Inflammatory macrophage treated with lipopolysaccharide for 1 hour (primary cell): ENCODE data around the gene CSNK2A1.

Source experiments
- DNase-seq, 2 donors: peaks; one replicate each; pipeline ENCODE4 v3.0.0-alpha.2; 2020 to 2022

Gene CSNK2A1

GRCh38 chr20:563187-563586 is 19.6 kb upstream of the CSNK2A1 start:
- no peak for DNase-seq

DNA sequence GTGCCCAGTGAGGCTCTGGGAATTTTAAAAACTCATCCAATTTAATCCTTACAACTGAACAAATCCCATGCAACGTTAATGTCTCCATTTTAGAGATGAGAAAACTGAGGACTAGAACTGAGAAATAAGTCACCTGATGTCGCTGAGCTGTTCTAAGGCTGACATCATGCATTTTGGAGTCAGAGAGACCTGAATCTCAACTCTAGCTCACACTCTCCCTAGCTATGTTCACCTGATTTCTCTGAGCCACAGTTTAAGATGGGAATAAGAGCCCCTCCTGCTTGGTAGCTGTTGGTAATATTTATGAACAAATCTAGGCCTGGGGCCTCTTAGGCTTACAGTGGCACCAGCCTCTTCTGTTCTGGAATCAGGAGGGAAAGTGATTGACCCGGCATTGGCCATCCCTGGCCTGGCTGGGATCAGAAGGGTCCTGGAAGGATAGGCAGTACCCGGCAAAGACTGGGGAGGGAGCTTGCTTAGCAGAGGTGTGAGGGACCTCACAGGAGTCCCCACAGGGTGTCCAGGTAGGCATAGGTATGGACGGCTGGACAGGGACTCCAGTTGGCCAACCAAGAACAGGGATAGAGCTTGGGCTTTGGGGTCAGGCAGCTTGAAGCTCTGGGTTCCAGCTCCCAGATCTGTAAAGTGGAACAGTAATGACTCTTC is 18.8 kb upstream of the CSNK2A1 start:
- no peak for DNase-seq

DNA sequence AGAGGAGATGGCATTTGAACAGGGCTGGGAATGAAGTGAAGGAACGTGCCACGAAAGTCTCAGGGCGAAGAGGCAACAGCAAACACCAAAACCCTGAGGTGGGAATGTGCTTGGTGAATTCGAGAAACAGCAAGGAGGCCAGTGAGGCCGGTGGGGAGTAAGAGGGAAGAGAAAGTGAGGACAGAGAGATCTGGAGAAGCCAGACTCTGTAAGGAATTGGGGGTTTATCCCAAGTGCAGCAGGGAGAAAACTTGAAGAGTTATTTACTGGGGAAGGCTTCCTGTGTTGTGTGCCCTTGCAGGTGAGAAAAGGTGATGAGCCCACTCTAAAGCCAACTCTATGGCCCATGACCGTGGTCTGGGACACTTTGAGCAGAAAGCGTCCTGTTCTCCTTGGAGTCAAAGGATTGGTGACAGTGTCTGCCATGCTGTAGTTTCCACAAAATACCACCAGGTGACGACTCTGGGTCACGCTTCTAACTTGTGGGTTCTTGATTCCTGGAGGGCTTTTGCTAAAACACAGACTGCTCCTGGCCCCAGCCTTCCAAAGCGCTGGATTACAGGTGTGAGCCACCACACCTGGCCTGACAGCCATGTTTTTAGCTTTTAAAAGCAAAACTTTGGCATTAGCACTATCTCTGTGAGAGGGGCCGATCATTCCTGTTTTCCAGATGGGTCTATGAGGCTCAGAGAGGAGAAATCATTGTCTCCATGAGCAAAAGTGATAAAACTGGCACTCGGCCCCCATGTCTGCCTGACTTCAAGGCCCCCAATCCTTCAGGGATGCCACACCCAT is 18.0 kb upstream of the CSNK2A1 start:
- peak; percentile 53 to 86 for DNase-seq

DNA sequence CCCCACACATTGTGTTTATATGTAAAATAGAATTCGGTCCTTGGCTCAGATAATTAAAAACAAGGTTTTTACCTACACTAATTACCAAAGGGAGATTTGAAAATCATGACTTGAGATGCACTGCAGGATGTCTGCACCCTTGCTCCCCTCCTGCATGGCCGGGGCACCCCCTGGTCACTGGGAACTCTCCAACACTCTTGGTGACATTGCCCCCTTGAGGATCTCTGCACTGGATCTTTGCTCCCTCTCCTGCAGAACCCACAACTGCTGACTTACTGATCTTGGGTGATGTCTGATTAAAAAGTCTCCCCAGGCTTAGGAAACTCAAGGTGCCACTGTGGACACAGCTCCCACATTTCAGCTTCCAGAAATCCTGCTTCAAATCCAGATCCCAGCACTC is 17.1 kb upstream of the CSNK2A1 start:
- no peak for DNase-seq

GRCh38 chr20:558117-558516 is 14.5 kb upstream of the CSNK2A1 start:
- DNase-seq = no peak

GRCh38 chr20:556984-557383 is 13.4 kb upstream of the CSNK2A1 start:
- no peak for DNase-seq

GRCh38 chr20:555976-556385 is 12.4 kb upstream of the CSNK2A1 start:
- DNase-seq = no peak

- DNase-seq = no peak
Measured at GRCh38 chr20:550611-551010, 7.0 kb upstream of the CSNK2A1 start.

GRCh38 chr20:549722-550496 is 6.3 kb upstream of the CSNK2A1 start:
- no peak for DNase-seq

DNA sequence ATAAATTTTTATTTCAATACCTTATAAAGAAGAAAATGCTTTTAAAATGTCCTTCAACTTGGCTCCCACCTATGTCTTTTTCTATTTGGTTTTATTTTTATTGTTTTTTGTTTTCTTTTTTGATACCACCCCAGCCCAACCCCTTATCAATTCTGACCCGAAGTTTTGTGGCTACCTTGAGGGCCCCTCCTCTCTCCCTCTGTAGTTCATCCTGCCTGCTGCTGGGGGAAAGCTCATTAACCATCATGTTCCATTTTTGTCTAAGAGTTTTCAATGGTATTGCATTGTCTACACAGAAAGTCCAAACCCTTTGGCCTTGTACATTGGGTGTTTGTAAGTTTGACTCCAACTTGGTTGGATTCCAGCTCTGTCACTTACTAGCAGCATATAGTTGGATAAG is 5.3 kb upstream of the CSNK2A1 start:
- no peak for DNase-seq

- DNase-seq = no peak
Measured at GRCh38 chr20:547394-547793, 3.8 kb upstream of the CSNK2A1 start.

DNA sequence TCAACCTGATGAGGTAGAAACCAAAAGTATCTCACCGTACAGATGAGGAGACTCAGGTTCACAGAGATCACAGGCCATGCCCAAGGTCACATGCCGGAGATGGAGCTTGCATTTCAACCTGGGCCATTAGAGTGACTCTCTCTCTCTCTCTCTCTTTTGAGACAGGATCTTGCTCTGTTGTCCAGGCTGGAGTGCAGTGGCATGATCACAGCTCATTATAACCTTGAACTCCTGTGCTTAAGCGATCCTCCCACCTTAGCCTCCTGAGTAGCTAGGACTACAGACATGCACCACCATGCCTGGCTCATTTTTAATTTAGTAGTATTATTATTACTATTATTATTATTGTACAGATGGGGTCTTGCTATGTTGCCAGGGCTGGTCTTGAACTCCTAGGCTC is 2.8 kb upstream of the CSNK2A1 start:
- DNase-seq = no peak

GRCh38 chr20:544153-544725 is 649 bp upstream of the CSNK2A1 start:
- no peak for DNase-seq

GRCh38 chr20:542777-543368 is 717 bp downstream of the CSNK2A1 start:
- peak; percentile 31 to 42 for DNase-seq

GRCh38 chr20:540391-541201 is 3.0 kb downstream of the CSNK2A1 start:
- peak in 1 of 2 donors; percentile 29 for DNase-seq

DNA sequence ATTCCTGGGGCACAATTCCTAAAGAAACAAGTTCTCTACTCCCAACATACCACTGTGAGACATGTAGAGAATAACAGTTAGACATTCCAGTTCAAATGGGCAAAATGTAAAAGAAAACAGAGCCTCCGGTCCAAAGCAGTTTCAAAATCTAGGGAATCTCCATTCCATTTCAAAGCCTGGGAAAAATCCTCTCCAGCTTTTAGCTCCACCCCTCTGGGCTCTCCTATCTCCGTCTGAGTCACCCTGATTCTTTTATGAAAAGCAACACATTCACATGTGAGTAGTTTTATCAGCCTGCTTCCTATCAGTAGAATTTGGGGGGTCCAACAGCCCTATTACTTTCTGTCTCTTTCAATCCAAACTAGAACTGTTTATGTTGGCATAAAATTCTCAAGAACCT is 3.7 kb downstream of the CSNK2A1 start:
- peak; percentile 60 to 77 for DNase-seq

- peak; percentile 73 to 90 for DNase-seq
Measured at GRCh38 chr20:539191-539590, 4.4 kb downstream of the CSNK2A1 start.

- DNase-seq = no peak
Measured at GRCh38 chr20:537983-538382, 5.6 kb downstream of the CSNK2A1 start.

DNA sequence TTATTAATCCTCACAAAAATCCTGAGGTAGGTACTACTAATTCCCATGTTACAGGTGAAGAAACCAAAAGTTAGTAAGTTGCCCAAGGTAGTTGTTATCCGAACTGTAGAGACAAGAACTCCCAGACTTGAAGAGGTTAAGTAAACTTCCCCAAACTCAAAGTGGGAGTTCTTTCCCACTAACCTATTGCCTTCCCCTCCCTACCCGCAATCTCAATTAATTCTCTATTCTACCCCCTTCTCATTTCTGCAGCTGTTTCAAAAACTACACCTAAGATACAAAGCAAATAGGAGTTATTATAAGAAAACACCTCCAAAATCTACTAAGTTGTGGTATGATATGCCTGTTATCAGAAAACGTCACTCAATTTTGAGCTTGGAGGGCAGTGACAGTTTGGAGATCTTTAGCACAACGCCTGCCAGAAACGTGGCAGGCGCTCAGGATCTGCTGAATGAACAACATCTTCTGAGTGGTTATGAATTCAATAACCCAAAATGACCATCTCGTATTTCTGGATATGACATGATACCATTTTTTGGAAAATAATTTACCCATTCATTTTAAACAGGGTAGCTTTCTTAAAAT is 7.1 kb downstream of the CSNK2A1 start:
- DNase-seq = no peak

- peak; percentile 23 to 53 for DNase-seq
Measured at GRCh38 chr20:535958-536357, 7.6 kb downstream of the CSNK2A1 start.

- DNase-seq = peak; percentile 34 to 62
Measured at GRCh38 chr20:533526-533925, 10.1 kb downstream of the CSNK2A1 start.

DNA sequence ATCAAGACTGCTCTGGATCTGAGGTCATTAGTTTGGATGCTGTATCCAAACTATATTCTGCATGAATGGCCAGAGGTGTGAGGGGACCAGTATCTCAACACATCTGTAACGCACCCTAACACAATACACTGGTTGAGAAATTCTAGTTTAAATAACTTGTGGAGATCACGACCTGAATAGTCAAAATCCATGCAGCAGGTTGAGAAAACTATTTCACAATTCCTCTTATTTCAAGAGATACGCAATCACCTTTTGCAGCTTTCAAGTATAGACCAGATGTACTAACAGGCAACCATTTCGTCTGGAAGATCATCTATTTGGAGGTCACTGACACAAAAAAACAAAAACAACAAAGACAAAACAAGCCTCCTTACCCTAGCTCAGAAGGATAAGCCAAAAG is 11.1 kb downstream of the CSNK2A1 start:
- DNase-seq = no peak
